KOPT-K1 (cell line): Measurements from ENCODE around the gene HDAC9.

Experiments used
- H3K27ac ChIP-seq: fragments of 200-600 bp; sonication (generic); 2 replicates; pipeline ENCODE4 v1.5.1; 2016; ENCODE audit warnings: antibody characterized with exemption, mild to moderate bottlenecking, low read depth, low read length; ENCODE audit not compliant: poor library complexity, severe bottlenecking
- H3K36me3 ChIP-seq: fragments of 200-600 bp; sonication (generic); 2 replicates; pipeline ENCODE4 v1.5.1; 2017; ENCODE audit warnings: antibody characterized with exemption, mild to moderate bottlenecking, low read length, moderate library complexity; ENCODE audit not compliant: insufficient read depth
- H3K9me3 ChIP-seq: fragments of 200-600 bp; sonication (generic); 2 replicates; pipeline ENCODE4 v1.5.1; 2017; ENCODE audit warnings: antibody characterized with exemption, low read length, mild to moderate bottlenecking; ENCODE audit not compliant: insufficient read depth, poor library complexity, severe bottlenecking

The HDAC9 gene

GRCh38 chr7:18896343-18896975 is 400.9 kb downstream of the HDAC9 start:
- no peaks in the 10 kb centered on the region for H3K9me3 ChIP-seq
- no peaks in the 10 kb centered on the region for H3K36me3 ChIP-seq
- no peak overlapping the region for H3K27ac ChIP-seq

- Histone ChIP-seq H3K27ac (no peak overlapping the region), H3K36me3 (no peaks in the 10 kb centered on the region), H3K9me3 (no peaks in the 10 kb centered on the region)
Observed at GRCh38 chr7:18900236-18900635, 404.7 kb downstream of the HDAC9 start.

- no peaks in the 10 kb centered on the region for H3K9me3 ChIP-seq
- H3K36me3 ChIP-seq = no peaks in the 10 kb centered on the region
- H3K27ac ChIP-seq = no peak overlapping the region
Observed at GRCh38 chr7:18900803-18901202, 405.3 kb downstream of the HDAC9 start.

- no peaks in the 10 kb centered on the region for H3K36me3 ChIP-seq
- no peak overlapping the region for H3K27ac ChIP-seq
- H3K9me3 ChIP-seq = no peaks in the 10 kb centered on the region
Observed at GRCh38 chr7:18901351-18901750, 405.8 kb downstream of the HDAC9 start.

- Histone ChIP-seq H3K36me3 (no peaks in the 10 kb centered on the region), H3K27ac (no peak overlapping the region), H3K9me3 (no peaks in the 10 kb centered on the region)
Observed at GRCh38 chr7:18901982-18902421, 406.5 kb downstream of the HDAC9 start.

- Histone ChIP-seq H3K36me3 (no peaks in the 10 kb centered on the region), H3K9me3 (no peaks in the 10 kb centered on the region)
Observed at GRCh38 chr7:18902892-18903291, 407.3 kb downstream of the HDAC9 start.

GRCh38 chr7:18903695-18904094 is 408.1 kb downstream of the HDAC9 start:
- Histone ChIP-seq H3K9me3 (no peaks in the 10 kb centered on the region), H3K36me3 (no peaks in the 10 kb centered on the region), H3K27ac (no peak overlapping the region)

More at GRCh38 chr7:18902892-18903291, 407.3 kb downstream of the HDAC9 start:
- no peak overlapping the region for H3K27ac ChIP-seq

- Histone ChIP-seq H3K36me3 (no peaks in the 10 kb centered on the region), H3K27ac (no peak overlapping the region), H3K9me3 (no peaks in the 10 kb centered on the region)
Observed at GRCh38 chr7:18905316-18905943, 409.9 kb downstream of the HDAC9 start.

- Histone ChIP-seq H3K27ac (no peak overlapping the region), H3K36me3 (no peaks in the 10 kb centered on the region), H3K9me3 (no peaks in the 10 kb centered on the region)
Observed at GRCh38 chr7:18906901-18907300, 411.4 kb downstream of the HDAC9 start.

GRCh38 chr7:18913106-18913505 is 417.6 kb downstream of the HDAC9 start:
- Histone ChIP-seq H3K9me3 (no peaks in the 10 kb centered on the region), H3K27ac (no peak overlapping the region), H3K36me3 (no peaks in the 10 kb centered on the region)

- H3K36me3 ChIP-seq = no peaks in the 10 kb centered on the region
- H3K27ac ChIP-seq = no peak overlapping the region
- H3K9me3 ChIP-seq = no peaks in the 10 kb centered on the region
Observed at GRCh38 chr7:18916826-18917225, 421.3 kb downstream of the HDAC9 start.

GRCh38 chr7:18927134-18927533 is 431.6 kb downstream of the HDAC9 start:
- Histone ChIP-seq H3K27ac (no peak overlapping the region), H3K9me3 (no peaks in the 10 kb centered on the region)

GRCh38 chr7:18936265-18936664 is 440.7 kb downstream of the HDAC9 start:
- Histone ChIP-seq H3K36me3 (no peaks in the 10 kb centered on the region), H3K27ac (no peak overlapping the region), H3K9me3 (no peaks in the 10 kb centered on the region)

More at GRCh38 chr7:18927134-18927533, 431.6 kb downstream of the HDAC9 start:
- H3K36me3 ChIP-seq = no peaks in the 10 kb centered on the region

- Histone ChIP-seq H3K27ac (no peak overlapping the region), H3K36me3 (no peaks in the 10 kb centered on the region)
Observed at GRCh38 chr7:18939771-18940592, 444.4 kb downstream of the HDAC9 start.

GRCh38 chr7:18940593-18941134 is 445.1 kb downstream of the HDAC9 start:
- Histone ChIP-seq H3K36me3 (no peaks in the 10 kb centered on the region), H3K27ac (no peak overlapping the region), H3K9me3 (no peaks in the 10 kb centered on the region)

More at GRCh38 chr7:18939771-18940592, 444.4 kb downstream of the HDAC9 start:
- no peaks in the 10 kb centered on the region for H3K9me3 ChIP-seq
